Measurements from ENCODE around the gene SUN5.
"Not testable (repeated sequence)": the region's sequence is repeated elsewhere in the genome, so short reads cannot be mapped to it uniquely, and the experiment has no call there.

The SUN5 gene

GRCh38 chr20:32965115-32965514, 39.1 kb downstream of the SUN5 start:
- DNase-seq (ENCODE audit: low read depth in 2 of 2), result no peak

GRCh38 chr20:32964575-32964974, 39.7 kb downstream of the SUN5 start:
- DNase-seq (ENCODE audit: low read depth in 2 of 2), result no peak

GRCh38 chr20:32963176-32963575, 41.1 kb downstream of the SUN5 start:
- DNase-seq (ENCODE audit: low read depth in 2 of 2), result no peak

GRCh38 chr20:32962646-32963045, 41.6 kb downstream of the SUN5 start:
- DNase-seq (ENCODE audit: low read depth in 2 of 2), result not testable (repeated sequence)

- DNase-seq (ENCODE audit: low read depth in 2 of 2), result no peak
Measured at GRCh38 chr20:32962053-32962452, 42.2 kb downstream of the SUN5 start.

GRCh38 chr20:32960849-32961731, 43.1 kb downstream of the SUN5 start:
- DNase-seq (ENCODE audit: low read depth in 2 of 2), result no peak

GRCh38 chr20:32960222-32960518, 44.1 kb downstream of the SUN5 start:
- DNase-seq (ENCODE audit: low read depth in 2 of 2), result no peak

- DNase-seq (ENCODE audit: low read depth in 2 of 2), result no peak
Measured at GRCh38 chr20:32959351-32960221, 44.6 kb downstream of the SUN5 start.

GRCh38 chr20:32958574-32958973, 45.7 kb downstream of the SUN5 start:
- no peak for DNase-seq (ENCODE audit: low read depth in 2 of 2)

GRCh38 chr20:32957459-32957858, 46.8 kb downstream of the SUN5 start:
- no peak for DNase-seq (ENCODE audit: low read depth in 2 of 2)

GRCh38 chr20:32950539-32950938, 53.7 kb downstream of the SUN5 start:
- DNase-seq (ENCODE audit: low read depth in 2 of 2), result not testable (repeated sequence)

- no peak for DNase-seq (ENCODE audit: low read depth in 2 of 2)
Measured at GRCh38 chr20:32946629-32947028, 57.6 kb downstream of the SUN5 start.

- DNase-seq (ENCODE audit: low read depth in 2 of 2), result no peak
Measured at GRCh38 chr20:32945710-32946221, 58.5 kb downstream of the SUN5 start.

GRCh38 chr20:32943490-32944052, 60.7 kb downstream of the SUN5 start:
- DNase-seq (ENCODE audit: low read depth in 2 of 2), result no peak

GRCh38 chr20:32941155-32941885, 62.9 kb downstream of the SUN5 start:
- no peak for DNase-seq (ENCODE audit: low read depth in 2 of 2)

- no peak for DNase-seq (ENCODE audit: low read depth in 2 of 2)
Measured at GRCh38 chr20:32934580-32934979, 69.7 kb downstream of the SUN5 start.

All from stimulated activated CD8-positive, alpha-beta memory T cell treated with anti-CD3 and anti-CD28 coated beads, Interleukin-15, amount 100 ng/mL, for 4 hours (primary cell).